Measurements from ENCODE around the gene FOXB1. TPM values are rescaled to one million over a fixed set of nuclear protein-coding genes. Genes with fewer than 3 reads are reported as not detected.
A peak's percentile ranks its signal among the peaks of the same experiment; 100 is the strongest.

The FOXB1 gene
- total and polyA plus RNA-seq, 9 of the 15 experiments (the other 6 are each of a cell fraction or from before 2014, with no cell fraction given): not detected

GRCh38 chr15:60001610-60002527, 2.2 kb upstream of the FOXB1 start:
- H3K27me3 ChIP-seq (ENCODE audit: control insufficient read depth in 2 of 2, insufficient read depth in 2 of 2, low read length in 2 of 2): peaks cover 24 to 61% of the 10 kb centered on the region in 2 experiments
- H3K9me3 ChIP-seq (replicated peaks; ENCODE audit: control insufficient read depth, insufficient read depth, low read depth, low read length): no peaks in the 10 kb centered on the region
- H3K79me2 ChIP-seq (ENCODE audit: control insufficient read depth, insufficient read depth, low read length): no peaks in the 10 kb centered on the region
- no peak for FAIRE-seq
- H3K4me1 ChIP-seq (replicated peaks in 1 of 2; ENCODE audit: control insufficient read depth in 2 of 2, insufficient read depth in 2 of 2, low read length in 2 of 2): peaks cover 0 to 16% of the 10 kb centered on the region in 2 experiments; a peak in 2 of 5 replicates
- H3K4me2 ChIP-seq (ENCODE audit: insufficient read depth, low read length): no peak overlapping the region
- in situ Hi-C loops (cut with MboI): no loop called here
- no TSS peak for BruUV-seq (replicated peaks)
- no peak overlapping the region for H3K9ac ChIP-seq (ENCODE audit: insufficient read depth in 1 of 2, low read depth in 2 of 2, low read length in 2 of 2)
- no peaks in the 10 kb centered on the region for H3K9me1 ChIP-seq (ENCODE audit: control insufficient read depth, insufficient read depth, low read length)
- POLR2A ChIA-PET: interaction anchor here (0.6 kb wide), 1 partner anchor 474 kb away, joined by 3 read pairs; no protein-coding TSS in a partner anchor
- TF ChIP-seq ZNF76 (CRISPR knock-in tag; IDR thresholded peaks at IDR 0.05; ENCODE audit: borderline replicate concordance) (no peak), ERF (CRISPR knock-in tag; IDR thresholded peaks at IDR 0.05) (0 out of 2 replicates have a peak, but pooled peaks have one; percentile 6)
- H3K27ac ChIP-seq (ENCODE audit: extremely low read depth, low read depth, low read length): no peak overlapping the region
- H4K20me1 ChIP-seq (replicated peaks; ENCODE audit: control insufficient read depth, insufficient read depth, low read length): no peaks in the 10 kb centered on the region
- H3K4me3 ChIP-seq: no peak overlapping the region
- WGBS (ENCODE audit: insufficient coverage, low coverage, missing lambda C conversion rate): 6% methylated on average over 34 of the region's 34 CpGs
- no peak for DNase-seq (ENCODE audit: extremely low read depth in 1 of 4, low spot score in 3 of 4)
- intact Hi-C loops (cut with micrococcal nuclease): no loop called here
- no peak for ATAC-seq
- CTCF ChIA-PET (ENCODE audit: low intra/inter-chr PET ratio): interaction anchor here (0.6 kb wide), 1 partner anchor 506 kb away, joined by 3 read pairs; no protein-coding TSS in a partner anchor
- H3K36me3 ChIP-seq (ENCODE audit: control insufficient read depth, insufficient read depth, low read length): no peaks in the 10 kb centered on the region
- no peak overlapping the region for H2AFZ ChIP-seq (ENCODE audit: low read depth, low read length)

- no peak for FAIRE-seq
- 0 out of 2 replicates have a peak, but pooled peaks have one; percentile 7 for TF ChIP-seq GABPA (tag; conservative IDR thresholded peaks at IDR 0.05; ENCODE audit: low read depth)
- TF ChIP-seq USF2 (CRISPR knock-in tag; IDR thresholded peaks at IDR 0.05): no peak
- Histone ChIP-seq H3K79me2 (ENCODE audit: control insufficient read depth, insufficient read depth, low read length) (no peaks in the 10 kb centered on the region), H4K20me1 (replicated peaks; ENCODE audit: control insufficient read depth, insufficient read depth, low read length) (no peaks in the 10 kb centered on the region), H3K4me2 (ENCODE audit: insufficient read depth, low read length) (no peak overlapping the region), H3K4me3 (no peak overlapping the region), H3K9me3 (replicated peaks; ENCODE audit: control insufficient read depth, insufficient read depth, low read depth, low read length) (no peaks in the 10 kb centered on the region), H3K9me1 (ENCODE audit: control insufficient read depth, insufficient read depth, low read length) (no peaks in the 10 kb centered on the region), H3K36me3 (ENCODE audit: control insufficient read depth, insufficient read depth, low read length) (no peaks in the 10 kb centered on the region), H3K27me3 (ENCODE audit: control insufficient read depth in 2 of 2, insufficient read depth in 2 of 2, low read length in 2 of 2) (peaks cover 20 to 57% of the 10 kb centered on the region in 2 experiments), H3K27ac (ENCODE audit: extremely low read depth, low read depth, low read length) (no peak overlapping the region), H3K4me1 (replicated peaks in 1 of 2; ENCODE audit: control insufficient read depth in 2 of 2, insufficient read depth in 2 of 2, low read length in 2 of 2) (peaks cover 0 to 12% of the 10 kb centered on the region in 2 experiments; a peak in 2 of 5 replicates), H2AFZ (ENCODE audit: low read depth, low read length) (no peak overlapping the region), H3K9ac (ENCODE audit: insufficient read depth in 1 of 2, low read depth in 2 of 2, low read length in 2 of 2) (no peak overlapping the region)
- in situ Hi-C loops (cut with MboI): no loop called here
- CTCF ChIA-PET (ENCODE audit: low intra/inter-chr PET ratio): interaction anchor here (0.6 kb wide), 1 partner anchor 505 kb away, joined by 3 read pairs; no protein-coding TSS in a partner anchor
- WGBS (ENCODE audit: insufficient coverage, low coverage, missing lambda C conversion rate): 10% methylated on average over 26 of the region's 26 CpGs
- no peak for DNase-seq (ENCODE audit: extremely low read depth in 1 of 4, low spot score in 3 of 4)
- intact Hi-C loops (cut with micrococcal nuclease): no loop called here
- POLR2A ChIA-PET: no interaction called here
- ATAC-seq: no peak
- no TSS peak for BruUV-seq (replicated peaks)
Measured at GRCh38 chr15:60002528-60003218, 1.4 kb upstream of the FOXB1 start.
